K562 (cell line): Measurements from ENCODE around the gene UTP11. TPM values are rescaled to one million over a fixed set of nuclear protein-coding genes. Genes with fewer than 3 reads are reported as not detected.

Source experiments
- CHD2 ChIP-seq: IDR thresholded peaks from 2 replicates; pipeline ENCODE4 v1.6.1; 2011; ENCODE audit warnings: low read depth, low read length
- FOSL1 ChIP-seq: fragments of 200-800 bp; sonication (Bioruptor generic); conservative IDR thresholded peaks from 2 replicates; pipeline ENCODE4 v1.6.1; 2016; ENCODE audit warnings: missing genetic modification characterization, missing compliant biosample characterization
- GTF2F1 ChIP-seq: IDR thresholded peaks from 2 replicates; pipeline ENCODE4 v1.6.1; 2011; ENCODE audit warnings: low read depth, low read length, improper control_type of control experiment
- ID3 ChIP-seq, 2 experiments: fragments of 250-450 bp in 1 of 2; fragments of 450-650 bp in 1 of 2; sonication (Bioruptor Pico) in 1 of 2; IDR thresholded peaks; 2 replicates each; pipeline versions ENCODE4 v1.6.1 to v1.8.0; 2016 to 2021; ENCODE audit warnings: mild to moderate bottlenecking in 2 of 2, moderate library complexity in 2 of 2, missing compliant biosample characterization in 1 of 2, missing genetic modification characterization in 1 of 2
- MEF2D ChIP-seq: conservative IDR thresholded peaks from 2 replicates; pipeline ENCODE4 v1.6.1; 2016; ENCODE audit warnings: low read depth, missing genetic modification characterization, missing compliant biosample characterization
- MYNN ChIP-seq, 2 experiments: sonication (generic); formaldehyde crosslinking in 1 of 2; IDR thresholded peaks; 2 replicates each; pipeline versions ENCODE4 v1.5.0 to v1.6.1; 2016 to 2020; ENCODE audit warnings: antibody characterized with exemption in 1 of 2, missing genetic modification reagents in 1 of 2
- NBN ChIP-seq: fragments of 450-650 bp; IDR thresholded peaks from 2 replicates; pipeline ENCODE4 v1.6.1; 2016; ENCODE audit warnings: low read depth, mild to moderate bottlenecking
- NFIC ChIP-seq: fragments of 450-650 bp; IDR thresholded peaks from 2 replicates; pipeline ENCODE4 v1.6.1; 2017; ENCODE audit warnings: mild to moderate bottlenecking, inconsistent platforms
- NR2C1 ChIP-seq, 2 experiments: fragments of 450-650 bp; IDR thresholded peaks; 2 replicates each; pipeline ENCODE4 v1.6.1; 2017; ENCODE audit warnings: mild to moderate bottlenecking in 2 of 2, antibody characterized with exemption in 1 of 2, inconsistent platforms in 1 of 2, missing compliant biosample characterization in 1 of 2, missing genetic modification characterization in 1 of 2
- PCBP1 ChIP-seq: fragments of 200-400 bp; formaldehyde crosslinking; IDR thresholded peaks from 2 replicates; pipeline ENCODE4 v1.6.1; 2018; ENCODE audit warnings: mild to moderate bottlenecking, low read depth, low read length; ENCODE audit not compliant: poor library complexity, severe bottlenecking
- POLR2AphosphoS5 ChIP-seq: IDR thresholded peaks from 2 replicates; pipeline ENCODE4 v1.6.1; 2011; ENCODE audit warnings: mild to moderate bottlenecking, low read depth, low read length, moderate library complexity; ENCODE audit not compliant: control insufficient read depth, insufficient read depth
- PRPF4 ChIP-seq: fragments of 200-400 bp; formaldehyde crosslinking; IDR thresholded peaks from one replicate; pipeline ENCODE4 v1.6.1; 2017; ENCODE audit warnings: low read length, low read depth, mild to moderate bottlenecking; ENCODE audit not compliant: insufficient read depth, poor library complexity, severe bottlenecking
- RBM25 ChIP-seq: fragments of 200-400 bp; formaldehyde crosslinking; IDR thresholded peaks from 2 replicates; pipeline ENCODE4 v1.6.1; 2018; ENCODE audit warnings: low read length, low read depth, moderate library complexity; ENCODE audit not compliant: severe bottlenecking
- RNF2 ChIP-seq: sonication (generic); IDR thresholded peaks from 2 replicates; pipeline ENCODE4 v1.6.1; 2016
- SREBF1 ChIP-seq: fragments of 150-350 bp; IDR thresholded peaks from 2 replicates; pipeline ENCODE4 v1.6.1; 2014; ENCODE audit warnings: antibody characterized with exemption, low read depth, low read length, borderline replicate concordance
- SRSF1 ChIP-seq: fragments of 200-400 bp; formaldehyde crosslinking; IDR thresholded peaks from 2 replicates; pipeline ENCODE4 v1.6.1; 2017; ENCODE audit warnings: mild to moderate bottlenecking, low read depth, low read length, moderate library complexity
- SRSF7 ChIP-seq: fragments of 200-400 bp; formaldehyde crosslinking; optimal IDR thresholded peaks from 2 replicates; pipeline ENCODE3; 2017; ENCODE audit warnings: mild to moderate bottlenecking, low read depth, low read length
- TRIM24 ChIP-seq, 2 experiments: fragments of 450-650 bp; IDR thresholded peaks; 2 replicates each; pipeline ENCODE4 v1.6.1; 2016
- U2AF1 ChIP-seq: fragments of 200-400 bp; formaldehyde crosslinking; optimal IDR thresholded peaks from 2 replicates; pipeline ENCODE3; 2017; ENCODE audit warnings: mild to moderate bottlenecking, low read depth, low read length, moderate library complexity
- ZBTB5 ChIP-seq: fragments of 450-650 bp; IDR thresholded peaks from 2 replicates; pipeline ENCODE4 v1.6.1; 2017; ENCODE audit warnings: antibody characterized with exemption
- ZC3H11A ChIP-seq: IDR thresholded peaks from 2 replicates; pipeline ENCODE4 v1.6.1; 2012; ENCODE audit warnings: low read depth, low read length, improper control_type of control experiment
- ZFP30 ChIP-seq: fragments of 250-450 bp; sonication (Bioruptor Pico); IDR thresholded peaks from 2 replicates; pipeline ENCODE4 v1.8.0; 2022; ENCODE audit warnings: moderate library complexity, mild to moderate bottlenecking, inconsistent platforms, borderline replicate concordance
- ZNF282 ChIP-seq: sonication (generic); formaldehyde crosslinking; IDR thresholded peaks from 2 replicates; pipeline ENCODE4 v1.8.1; 2023; ENCODE audit warnings: missing genetic modification reagents
- ZNF449 ChIP-seq: fragments of 250-450 bp; sonication (Bioruptor Pico); IDR thresholded peaks from 2 replicates; pipeline ENCODE4 v1.8.0; 2022; ENCODE audit warnings: moderate library complexity, mild to moderate bottlenecking, inconsistent platforms
- polyA plus RNA-seq, 8 experiments: library from polyadenylated mRNA; depleted of rRNA in 4 of 8; stranded (reverse) in 5 of 8; unstranded in 3 of 8; fragments of >200 nt; fragmentation: Nextera tagmentation in 2 of 8; fragmentation: Illumina TruSeq in 1 of 8; extraction: Ambion mirVana in 2 of 8; extraction: Trizol in 1 of 8; gene quantifications; 2 replicates each; pipeline versions ENCODE4 v1.2.1 to v1.2.3, GENCODE V29; 2011 to 2014; ENCODE audit warnings: inconsistent platforms in 1 of 8, missing spikeins in 1 of 8
- total RNA-seq, 7 experiments: library from RNA; depleted of rRNA in 6 of 7; stranded (reverse); fragments of >200 nt in 6 of 7; fragmentation: Illumina TruSeq in 2 of 7; extraction: Trizol in 2 of 7; gene quantifications; 2 replicates each; pipeline versions ENCODE4 v1.2.1 to v1.2.3, GENCODE V29; 2011 to 2021; ENCODE audit warnings: low replicate concordance in 1 of 7

UTP11 gene
- total and polyA plus RNA-seq, 9 of the 15 experiments (the other 6 are each of a cell fraction or from before 2014, with no cell fraction given) = 91.1 to 378 (median 221) TPM

GRCh38 chr1:38009088-38009840, 3.3 kb upstream of the UTP11 start (continued):
- TF ChIP-seq ZNF449 (CRISPR knock-in tag) (0 out of 2 replicates have a peak, but pooled peaks have one; percentile 44), ID3 (CRISPR knock-in tag; IDR thresholded peaks at IDR 0.05) (no peak), ID3 (tag; IDR thresholded peaks at IDR 0.05) (0 out of 2 replicates have a peak, but pooled peaks have one; percentile 19), CHD2 (no peak), SRSF7 (no peak), TRIM24 (IDR thresholded peaks at IDR 0.05) (peak in 1 of 2 experiments; percentile 42; a peak in 2 of 4 replicates), RNF2 (peak; percentile 81; the same call in 1 of the 2 replicates), NR2C1 (IDR thresholded peaks at IDR 0.05) (no peak), NR2C1 (tag; IDR thresholded peaks at IDR 0.05) (0 out of 2 replicates have a peak, but pooled peaks have one; percentile 34), MEF2D (tag) (no peak), ZC3H11A (no peak), RBM25 (no peak), PRPF4 (no peak), SRSF1 (no peak), U2AF1 (no peak), GTF2F1 (peak; percentile 23; the same call in 1 of the 2 replicates), FOSL1 (tag) (peak; percentile 60), PCBP1 (no peak), POLR2AphosphoS5 (peak; percentile 27; the same call in 1 of the 2 replicates), NFIC (0 out of 2 replicates have a peak, but pooled peaks have one; percentile 5), NBN (no peak), ZNF282 (CRISPR knock-in tag) (no peak), MYNN (IDR thresholded peaks at IDR 0.05) (no peak), MYNN (CRISPR knock-in tag; IDR thresholded peaks at IDR 0.05) (no peak), SREBF1 (no peak), ZFP30 (CRISPR knock-in tag) (no peak), ZBTB5 (no peak)
